Hippocampal formation (tissue), 2 donors: Measurements from ENCODE around the gene PPP1R3E.
"Not testable (repeated sequence)": the region's sequence is repeated elsewhere in the genome, so short reads cannot be mapped to it uniquely, and the experiment has no call there.

Source experiments
- DNase-seq, 2 donors: peaks; one replicate each; lab custom pipeline; 2025; lab: John Stamatoyannopoulos, UW

PPP1R3E gene

GRCh38 chr14:23297611-23298277 is 4.9 kb downstream of the PPP1R3E start:
- DNase-seq, result no peak

GRCh38 chr14:23297096-23297495 is 5.6 kb downstream of the PPP1R3E start:
- no peak for DNase-seq

- no peak for DNase-seq
Measured at GRCh38 chr14:23296012-23296777, 6.5 kb downstream of the PPP1R3E start.

- peak; percentile 40 to 54 for DNase-seq
Measured at GRCh38 chr14:23294734-23295561, 7.7 kb downstream of the PPP1R3E start.

GRCh38 chr14:23286902-23287479 is 15.7 kb downstream of the PPP1R3E start:
- DNase-seq, result no peak

GRCh38 chr14:23286020-23286901 is 16.4 kb downstream of the PPP1R3E start, which contains the start of gene HOMEZ:
TSS of gene HOMEZ (minus strand) at chr14:23286132. CDS start at chr14:23285952, 180 bp downstream.
- peak; percentile 99 to 100 for DNase-seq

GRCh38 chr14:23285530-23286019 is 17.1 kb downstream of the PPP1R3E start:
- DNase-seq, result no peak

GRCh38 chr14:23284654-23285529 is 17.8 kb downstream of the PPP1R3E start:
- DNase-seq, result no peak

- no peak for DNase-seq
Measured at GRCh38 chr14:23281247-23281646, 21.4 kb downstream of the PPP1R3E start.

GRCh38 chr14:23277928-23278327 is 24.7 kb downstream of the PPP1R3E start:
- DNase-seq, result not testable (repeated sequence)

- no peak for DNase-seq
Measured at GRCh38 chr14:23277189-23277588, 25.5 kb downstream of the PPP1R3E start.

- no peak for DNase-seq
Measured at GRCh38 chr14:23275412-23275811, 27.2 kb downstream of the PPP1R3E start.

- DNase-seq, result no peak
Measured at GRCh38 chr14:23269193-23269592, 33.5 kb downstream of the PPP1R3E start.

- not testable (repeated sequence) for DNase-seq
Measured at GRCh38 chr14:23260849-23261248, 41.8 kb downstream of the PPP1R3E start.

GRCh38 chr14:23259426-23259825 is 43.2 kb downstream of the PPP1R3E start:
- no peak for DNase-seq

GRCh38 chr14:23258256-23258655 is 44.4 kb downstream of the PPP1R3E start:
- no peak for DNase-seq

- DNase-seq, result no peak
Measured at GRCh38 chr14:23252420-23253333, 50.0 kb downstream of the PPP1R3E start.

- no peak for DNase-seq
Measured at GRCh38 chr14:23252006-23252405, 50.7 kb downstream of the PPP1R3E start.

GRCh38 chr14:23249824-23250223 is 52.8 kb downstream of the PPP1R3E start:
- no peak for DNase-seq
